K562 (cell line): ENCODE measurements around the gene TMEM185B. TPM values are rescaled to one million over a fixed set of nuclear protein-coding genes. Genes with fewer than 3 reads are reported as not detected.

Source experiments
- ATAC-seq: fragments of 200-7000 bp; cut with Tn5 transposase; 3 replicates; pipeline ENCODE4 v1.9.1; 2020; ENCODE audit warnings: moderate library complexity
- BruUV-seq: library from RNA; stranded (reverse); fragments of 400-500 nt; replicated peaks from 2 replicates; lab custom pipeline; 2021; lab: Mats Ljungman, UMichigan
- CTCF ChIA-PET: fragments of 300-600 bp; formaldehyde crosslinking; extraction: SDS; loops from one replicate; lab custom pipeline; 2021; ENCODE audit warnings: low intra/inter-chr PET ratio; lab: Yijun Ruan, JAX
- POLR2A ChIA-PET: fragments of 300-600, 350-650 bp; sonication (Branson Sonifier 250); formaldehyde crosslinking; extraction: SDS; loops from one replicate; lab custom pipeline; 2021; ENCODE audit warnings: antibody characterized with exemption, inconsistent platforms; lab: Yijun Ruan, JAX
- DNase-seq, 4 experiments: peaks; one replicate each; pipeline versions ENCODE4 v3.0.0 to v3.0.0-alpha.2; 2011 to 2018; ENCODE audit warnings: low spot score in 3 of 4, mixed read lengths in 3 of 4; ENCODE audit errors: extremely low read depth in 1 of 4
- FAIRE-seq: peaks from 2 replicates; lab custom pipeline; 2011; peaks lifted over from hg19 to GRCh38; lab: Jason Lieb, UNC
- H2AFZ ChIP-seq: 2 replicates; pipeline ENCODE4 v1.6.0; 2011; ENCODE audit warnings: low read depth, low read length, control low read depth, inconsistent platforms
- H3K27ac ChIP-seq: fragments of 200-600 bp; 3 replicates; pipeline ENCODE4 v1.8.0; 2011; ENCODE audit warnings: low read depth, mild to moderate bottlenecking, control low read depth, inconsistent platforms, low read length, moderate library complexity, mixed read lengths; ENCODE audit errors: extremely low read depth
- H3K27me3 ChIP-seq, 2 experiments: fragments of 300-600 bp in 1 of 2; 2 replicates in 1 of 2; 3 replicates in 1 of 2; pipeline versions ENCODE4 v1.6.0 to v1.8.0; 2011; ENCODE audit warnings: inconsistent platforms in 2 of 2, low read length in 2 of 2, mild to moderate bottlenecking in 1 of 2, mixed read lengths in 1 of 2, moderate library complexity in 1 of 2; ENCODE audit not compliant: control insufficient read depth in 2 of 2, insufficient read depth in 2 of 2
- H3K36me3 ChIP-seq: fragments of 300-600 bp; 3 replicates; pipeline ENCODE4 v1.8.0; 2011; ENCODE audit warnings: mild to moderate bottlenecking, low read length, inconsistent platforms; ENCODE audit not compliant: control insufficient read depth, insufficient read depth
- H3K4me1 ChIP-seq, 2 experiments: fragments of 200-600 bp in 1 of 2; replicated peaks in 1 of 2; 2 replicates in 1 of 2; 3 replicates in 1 of 2; pipeline versions ENCODE4 v1.5.1 to v1.8.0; 2011; ENCODE audit warnings: inconsistent platforms in 2 of 2, low read length in 2 of 2, mild to moderate bottlenecking in 1 of 2, mixed read lengths in 1 of 2, moderate library complexity in 1 of 2; ENCODE audit not compliant: control insufficient read depth in 2 of 2, insufficient read depth in 2 of 2
- H3K4me2 ChIP-seq: 2 replicates; pipeline ENCODE4 v1.6.1; 2011; ENCODE audit warnings: low read length, control low read depth, inconsistent platforms, mixed read lengths; ENCODE audit not compliant: insufficient read depth
- H3K4me3 ChIP-seq: fragments of 200-600 bp; sonication (generic), shearing (Covaris generic); 2 replicates; pipeline ENCODE4 v1.5.1; 2016; ENCODE audit warnings: control low read depth, inconsistent platforms
- H3K79me2 ChIP-seq: fragments of 200-600 bp; 3 replicates; pipeline ENCODE4 v1.8.0; 2011; ENCODE audit warnings: low read length, inconsistent platforms; ENCODE audit not compliant: control insufficient read depth, insufficient read depth
- H3K9ac ChIP-seq, 2 experiments: 2 replicates each; pipeline versions ENCODE4 v1.6.0 to v1.6.1; 2011; ENCODE audit warnings: low read depth in 2 of 2, low read length in 2 of 2, control low read depth in 1 of 2, inconsistent platforms in 1 of 2, mild to moderate bottlenecking in 1 of 2, mixed read lengths in 1 of 2; ENCODE audit not compliant: insufficient read depth in 1 of 2
- H3K9me1 ChIP-seq: one replicate; pipeline ENCODE4 v1.6.0; 2011; ENCODE audit warnings: inconsistent platforms, mild to moderate bottlenecking, low read length, moderate library complexity; ENCODE audit not compliant: control insufficient read depth, insufficient read depth
- H3K9me3 ChIP-seq: replicated peaks from 2 replicates; pipeline ENCODE4 v1.5.1; 2011; ENCODE audit warnings: low read depth, low read length, inconsistent platforms; ENCODE audit not compliant: control insufficient read depth, insufficient read depth
- H4K20me1 ChIP-seq: replicated peaks from 2 replicates; pipeline ENCODE4 v1.6.1; 2011; ENCODE audit warnings: low read length, inconsistent platforms, mixed read lengths; ENCODE audit not compliant: control insufficient read depth, insufficient read depth
- RFX5 ChIP-seq: IDR thresholded peaks from 2 replicates; pipeline ENCODE4 v1.6.1; 2011; ENCODE audit warnings: low read depth, mild to moderate bottlenecking, improper control_type of control experiment, low read length
- ZFX ChIP-seq: sonication (generic); formaldehyde crosslinking; IDR thresholded peaks from 2 replicates; pipeline ENCODE4 v1.8.0; 2022; ENCODE audit warnings: mild to moderate bottlenecking, missing genetic modification reagents, moderate library complexity
- WGBS: fragments of 100-300 bp; shearing (Covaris generic); methylation state at CpG from one replicate; pipeline ENCODE4 v1.1.6; 2016; ENCODE audit warnings: low coverage, mixed read lengths; ENCODE audit not compliant: insufficient coverage; ENCODE audit errors: missing lambda C conversion rate; 5-methylcytosine and 5-hydroxymethylcytosine counted together
- in situ Hi-C: fragments of 300-500 bp; cut with MboI; formaldehyde crosslinking; loops from 4 replicates; pipeline ENCODE4 v1.15.0; 2018; ENCODE audit warnings: inconsistent platforms, mixed read lengths
- intact Hi-C: fragments of 100-400 bp; cut with micrococcal nuclease; formaldehyde crosslinking; loops from 2 replicates; pipeline ENCODE4 v1.14.2; 2022
- polyA plus RNA-seq, 8 experiments: library from polyadenylated mRNA; depleted of rRNA in 4 of 8; stranded (reverse) in 5 of 8; unstranded in 3 of 8; fragments of >200 nt; fragmentation: Nextera tagmentation in 2 of 8; fragmentation: Illumina TruSeq in 1 of 8; extraction: Ambion mirVana in 2 of 8; extraction: Trizol in 1 of 8; gene quantifications; 2 replicates each; pipeline versions ENCODE4 v1.2.1 to v1.2.3, GENCODE V29; 2011 to 2014; ENCODE audit warnings: inconsistent platforms in 1 of 8, missing spikeins in 1 of 8
- total RNA-seq, 7 experiments: library from RNA; depleted of rRNA in 6 of 7; stranded (reverse); fragments of >200 nt in 6 of 7; fragmentation: Illumina TruSeq in 2 of 7; extraction: Trizol in 2 of 7; gene quantifications; 2 replicates each; pipeline versions ENCODE4 v1.2.1 to v1.2.3, GENCODE V29; 2011 to 2021; ENCODE audit warnings: low replicate concordance in 1 of 7
- TF ChIP-seq, protein P1 (sequence below): sonication (generic); formaldehyde crosslinking; IDR thresholded peaks from 2 replicates; pipeline ENCODE4 v1.8.0; 2022; ENCODE audit warnings: mild to moderate bottlenecking, missing genetic modification reagents, borderline replicate concordance

The TMEM185B gene
- total and polyA plus RNA-seq, 9 of the 15 experiments (the other 6 are each of a cell fraction or from before 2014, with no cell fraction given) = 2.9 to 28.2 (median 11.5) TPM

GRCh38 chr2:120189189-120189588, 34.0 kb downstream of the TMEM185B start:
- 0% methylated on average over 1 of the region's 1 CpG for WGBS
- peaks cover 0 to 6% of the 10 kb centered on the region in 2 experiments; a peak in 1 of 5 replicates for H3K27me3 ChIP-seq
- no peaks in the 10 kb centered on the region; the same call in 1 of the 2 replicates for H3K9me3 ChIP-seq
- DNase-seq (no peak), ATAC-seq (no peak), FAIRE-seq (no peak)
- no peak overlapping the region for H3K27ac ChIP-seq
- no TSS peak for BruUV-seq
- no peak overlapping the region for H3K4me2 ChIP-seq
- no peak overlapping the region for H2AFZ ChIP-seq
- in situ Hi-C loops = no loop called here
- H4K20me1 ChIP-seq = no peaks in the 10 kb centered on the region
- H3K4me3 ChIP-seq = no peak overlapping the region
- TF ChIP-seq, protein P1, sequence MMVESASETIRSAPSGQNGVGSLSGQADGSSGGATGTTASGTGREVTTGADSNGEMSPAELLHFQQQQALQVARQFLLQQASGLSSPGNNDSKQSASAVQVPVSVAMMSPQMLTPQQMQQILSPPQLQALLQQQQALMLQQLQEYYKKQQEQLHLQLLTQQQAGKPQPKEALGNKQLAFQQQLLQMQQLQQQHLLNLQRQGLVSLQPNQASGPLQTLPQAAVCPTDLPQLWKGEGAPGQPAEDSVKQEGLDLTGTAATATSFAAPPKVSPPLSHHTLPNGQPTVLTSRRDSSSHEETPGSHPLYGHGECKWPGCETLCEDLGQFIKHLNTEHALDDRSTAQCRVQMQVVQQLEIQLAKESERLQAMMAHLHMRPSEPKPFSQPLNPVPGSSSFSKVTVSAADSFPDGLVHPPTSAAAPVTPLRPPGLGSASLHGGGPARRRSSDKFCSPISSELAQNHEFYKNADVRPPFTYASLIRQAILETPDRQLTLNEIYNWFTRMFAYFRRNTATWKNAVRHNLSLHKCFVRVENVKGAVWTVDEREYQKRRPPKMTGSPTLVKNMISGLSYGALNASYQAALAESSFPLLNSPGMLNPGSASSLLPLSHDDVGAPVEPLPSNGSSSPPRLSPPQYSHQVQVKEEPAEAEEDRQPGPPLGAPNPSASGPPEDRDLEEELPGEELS = no peak
- TF ChIP-seq ZFX (CRISPR knock-in tag) = no peak
- TF ChIP-seq RFX5 = no peak
- TF ChIP-seq, all 486 proteins: peak for 0
- intact Hi-C loops = no loop called here
- POLR2A ChIA-PET = no interaction called here
- Histone ChIP-seq H3K79me2 (no peaks in the 10 kb centered on the region), H3K36me3 (no peaks in the 10 kb centered on the region), H3K9me1 (no peaks in the 10 kb centered on the region), H3K9ac (no peak overlapping the region), H3K4me1 (no peaks in the 10 kb centered on the region)
- CTCF ChIA-PET = no interaction called here
